ENCODE measurements around the gene FRY. TPM values are rescaled to one million over a fixed set of nuclear protein-coding genes. Genes with fewer than 3 reads are reported as not detected.

Gene FRY
- total and polyA plus RNA-seq, 2 of the 13 experiments (the other 11 are each of a cell fraction or from before 2014, with no cell fraction given): 8.2 to 13.1 TPM

DNA sequence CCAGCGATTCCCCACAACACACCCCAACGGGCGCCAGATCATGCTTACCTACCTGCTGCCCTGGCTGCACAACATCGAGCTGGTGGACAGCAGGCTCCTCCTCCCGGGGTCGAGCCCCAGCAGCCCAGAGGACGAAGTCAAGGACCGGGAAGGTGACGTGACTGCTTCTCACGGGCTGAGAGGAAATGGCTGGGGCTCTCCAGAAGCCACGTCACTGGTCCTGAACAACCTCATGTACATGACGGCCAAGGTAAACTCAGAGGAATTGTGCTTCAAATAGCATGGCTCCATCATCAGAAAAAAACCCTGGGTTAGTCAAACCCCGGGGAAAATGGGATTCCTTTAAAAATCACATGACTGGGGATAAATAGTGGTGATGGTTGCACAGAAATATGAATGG lies 177.3 kb downstream of the FRY start (continued):
- TF ChIP-seq, protein P1, sequence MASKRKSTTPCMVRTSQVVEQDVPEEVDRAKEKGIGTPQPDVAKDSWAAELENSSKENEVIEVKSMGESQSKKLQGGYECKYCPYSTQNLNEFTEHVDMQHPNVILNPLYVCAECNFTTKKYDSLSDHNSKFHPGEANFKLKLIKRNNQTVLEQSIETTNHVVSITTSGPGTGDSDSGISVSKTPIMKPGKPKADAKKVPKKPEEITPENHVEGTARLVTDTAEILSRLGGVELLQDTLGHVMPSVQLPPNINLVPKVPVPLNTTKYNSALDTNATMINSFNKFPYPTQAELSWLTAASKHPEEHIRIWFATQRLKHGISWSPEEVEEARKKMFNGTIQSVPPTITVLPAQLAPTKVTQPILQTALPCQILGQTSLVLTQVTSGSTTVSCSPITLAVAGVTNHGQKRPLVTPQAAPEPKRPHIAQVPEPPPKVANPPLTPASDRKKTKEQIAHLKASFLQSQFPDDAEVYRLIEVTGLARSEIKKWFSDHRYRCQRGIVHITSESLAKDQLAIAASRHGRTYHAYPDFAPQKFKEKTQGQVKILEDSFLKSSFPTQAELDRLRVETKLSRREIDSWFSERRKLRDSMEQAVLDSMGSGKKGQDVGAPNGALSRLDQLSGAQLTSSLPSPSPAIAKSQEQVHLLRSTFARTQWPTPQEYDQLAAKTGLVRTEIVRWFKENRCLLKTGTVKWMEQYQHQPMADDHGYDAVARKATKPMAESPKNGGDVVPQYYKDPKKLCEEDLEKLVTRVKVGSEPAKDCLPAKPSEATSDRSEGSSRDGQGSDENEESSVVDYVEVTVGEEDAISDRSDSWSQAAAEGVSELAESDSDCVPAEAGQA (IDR thresholded peaks at IDR 0.05; ENCODE audit: low read depth): no peak
- TF ChIP-seq, protein P1 (CRISPR knock-in tag; IDR thresholded peaks at IDR 0.05; ENCODE audit: borderline replicate concordance): no peak
- TF ChIP-seq, protein P2, sequence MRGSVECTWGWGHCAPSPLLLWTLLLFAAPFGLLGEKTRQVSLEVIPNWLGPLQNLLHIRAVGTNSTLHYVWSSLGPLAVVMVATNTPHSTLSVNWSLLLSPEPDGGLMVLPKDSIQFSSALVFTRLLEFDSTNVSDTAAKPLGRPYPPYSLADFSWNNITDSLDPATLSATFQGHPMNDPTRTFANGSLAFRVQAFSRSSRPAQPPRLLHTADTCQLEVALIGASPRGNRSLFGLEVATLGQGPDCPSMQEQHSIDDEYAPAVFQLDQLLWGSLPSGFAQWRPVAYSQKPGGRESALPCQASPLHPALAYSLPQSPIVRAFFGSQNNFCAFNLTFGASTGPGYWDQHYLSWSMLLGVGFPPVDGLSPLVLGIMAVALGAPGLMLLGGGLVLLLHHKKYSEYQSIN (CRISPR knock-in tag; IDR thresholded peaks at IDR 0.05; ENCODE audit: borderline replicate concordance): no peak

DNA sequence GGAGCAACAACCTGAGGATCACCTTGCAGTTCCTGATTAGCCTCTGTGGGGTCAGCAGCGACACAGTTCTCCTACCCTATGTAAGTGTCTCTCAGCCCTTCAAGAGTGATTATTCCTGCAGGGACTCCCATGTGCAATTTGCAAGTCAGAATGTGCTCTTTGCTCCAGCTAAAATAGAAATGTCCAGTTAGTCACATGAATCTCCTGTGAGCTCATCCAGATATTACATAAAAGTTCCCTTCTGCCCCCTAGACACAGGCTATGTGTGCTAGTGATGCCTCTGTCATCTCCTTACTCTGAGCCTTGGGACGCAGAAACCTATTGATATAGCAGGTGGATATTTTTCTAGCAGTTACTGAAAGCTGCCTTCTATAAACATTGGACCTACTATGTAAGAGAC lies 178.1 kb downstream of the FRY start:
- no peak for DNase-seq (ENCODE audit: low spot score)
- intact Hi-C loops (cut with micrococcal nuclease; ENCODE audit: unreplicated experiment) (no loop called here), in situ Hi-C loops (cut with HindIII; ENCODE audit: extremely low pct_ligation_motif_present, low pct_unique_long_range_greater_than_20kb) (no loop called here)
- 89% methylated on average over 2 of the region's 2 CpGs for WGBS (ENCODE audit: low lambda C conversion rate)
- Histone ChIP-seq H3K27ac (ENCODE audit: extremely low read length, insufficient read depth, low read length) (no peak overlapping the region), H4K20me1 (ENCODE audit: insufficient read depth, low read length) (no peaks in the 10 kb centered on the region), H3K4me3 (replicated peaks in 1 of 3; ENCODE audit: insufficient read depth in 1 of 3, low read depth in 2 of 3, low read length in 3 of 3) (no peak overlapping the region), H3K79me2 (ENCODE audit: insufficient read depth, low read length) (no peaks in the 10 kb centered on the region), H3K36me3 (replicated peaks in 1 of 2; ENCODE audit: control insufficient read depth in 1 of 2, insufficient read depth in 2 of 2, low read length in 2 of 2) (peaks cover 11 to 42% of the 10 kb centered on the region in 2 experiments), H3K9me3 (ENCODE audit: low read length) (no peaks in the 10 kb centered on the region), H3K4me1 (ENCODE audit: insufficient read depth, low read length) (no peaks in the 10 kb centered on the region), H2AFZ (ENCODE audit: low read length) (no peak overlapping the region), H3K9ac (ENCODE audit: insufficient read depth, low read depth, low read length) (no peak overlapping the region), H3K27me3 (ENCODE audit: control insufficient read depth in 1 of 2, insufficient read depth in 2 of 2, low read length in 2 of 2) (no peaks in the 10 kb centered on the region), H3K4me2 (ENCODE audit: low read depth, low read length) (no peak overlapping the region)
- TF ChIP-seq SMC3 (IDR thresholded peaks at IDR 0.05; ENCODE audit: low read length) (no peak), SAP130 (CRISPR knock-in tag; IDR thresholded peaks at IDR 0.05; ENCODE audit: low read depth) (no peak), ARNT2 (CRISPR knock-in tag; IDR thresholded peaks at IDR 0.05; ENCODE audit: low read depth) (no peak), ESRRA (CRISPR knock-in tag; IDR thresholded peaks at IDR 0.05; ENCODE audit: low read depth) (no peak), ZBTB7A (CRISPR knock-in tag; IDR thresholded peaks at IDR 0.05) (no peak)
- ATAC-seq: no peak
- CTCF ChIA-PET (ENCODE audit: low intra/inter-chr PET ratio, low total read pairs): no interaction called here
- no peak for FAIRE-seq
- POLR2A ChIA-PET: no interaction called here
- BruUV-seq (replicated peaks): no TSS peak

All from HepG2 (cell line).